ENCODE data around the gene CDK18. TPM values are rescaled to one million over a fixed set of nuclear protein-coding genes. Genes with fewer than 3 reads are reported as not detected.
"Not testable (repeated sequence)": the region's sequence is repeated elsewhere in the genome, so short reads cannot be mapped to it uniquely, and the experiment has no call there.

CDK18 gene
- total and polyA plus RNA-seq, 9 of the 15 experiments (the other 6 are each of a cell fraction or from before 2014, with no cell fraction given) = 0.05 to 0.69 (median 0.17) TPM; not detected in 2

- TF ChIP-seq ZNF121 (CRISPR knock-in tag; conservative IDR thresholded peaks at IDR 0.05) (peak; percentile 89), RBM25 (IDR thresholded peaks at IDR 0.05; ENCODE audit: low read depth, low read length, severe bottlenecking) (peak; percentile 17)
- POLR2A ChIA-PET = interaction anchor here (0.7 to 1.4 kb wide), 2 partner anchors 16 to 106 kb away, joined by 3 read pairs; no protein-coding TSS in a partner anchor
- H3K9ac ChIP-seq (ENCODE audit: insufficient read depth in 1 of 2, low read depth in 2 of 2, low read length in 2 of 2); H3K9me3 ChIP-seq (replicated peaks; ENCODE audit: control insufficient read depth, insufficient read depth, low read depth, low read length); intact Hi-C loops (cut with micrococcal nuclease); H3K4me1 ChIP-seq (replicated peaks in 1 of 2; ENCODE audit: control insufficient read depth in 2 of 2, insufficient read depth in 2 of 2, low read length in 2 of 2); H2AFZ ChIP-seq (ENCODE audit: low read depth, low read length); ATAC-seq; DNase-seq (ENCODE audit: extremely low read depth in 1 of 4, low spot score in 3 of 4); H3K79me2 ChIP-seq (ENCODE audit: control insufficient read depth, insufficient read depth, low read length); BruUV-seq (replicated peaks); H3K9me1 ChIP-seq (ENCODE audit: control insufficient read depth, insufficient read depth, low read length); H3K27ac ChIP-seq (ENCODE audit: extremely low read depth, low read depth, low read length); FAIRE-seq; H3K36me3 ChIP-seq (ENCODE audit: control insufficient read depth, insufficient read depth, low read length); H3K4me2 ChIP-seq (ENCODE audit: insufficient read depth, low read length); H3K4me3 ChIP-seq: not testable (repeated sequence)
- WGBS (ENCODE audit: insufficient coverage, low coverage, missing lambda C conversion rate) = 2% methylated on average over 11 of the region's 11 CpGs
- peaks cover 35% of the 10 kb centered on the region for H4K20me1 ChIP-seq (replicated peaks; ENCODE audit: control insufficient read depth, insufficient read depth, low read length)
- peaks cover 33 to 61% of the 10 kb centered on the region in 2 experiments for H3K27me3 ChIP-seq (ENCODE audit: control insufficient read depth in 2 of 2, insufficient read depth in 2 of 2, low read length in 2 of 2)
- CTCF ChIA-PET (ENCODE audit: low intra/inter-chr PET ratio) = interaction anchor here (3.8 kb wide), 1 partner anchor 86 kb away, joined by 36 read pairs; no protein-coding TSS in a partner anchor
- in situ Hi-C loops (cut with MboI) = loop anchor here (10.0 kb wide), 1 partner anchor 128 kb away; the partner anchor contains the start of gene KLHDC8A
Observed at GRCh38 chr1:205482587-205482986, 21.9 kb upstream of the CDK18 start.

DNA sequence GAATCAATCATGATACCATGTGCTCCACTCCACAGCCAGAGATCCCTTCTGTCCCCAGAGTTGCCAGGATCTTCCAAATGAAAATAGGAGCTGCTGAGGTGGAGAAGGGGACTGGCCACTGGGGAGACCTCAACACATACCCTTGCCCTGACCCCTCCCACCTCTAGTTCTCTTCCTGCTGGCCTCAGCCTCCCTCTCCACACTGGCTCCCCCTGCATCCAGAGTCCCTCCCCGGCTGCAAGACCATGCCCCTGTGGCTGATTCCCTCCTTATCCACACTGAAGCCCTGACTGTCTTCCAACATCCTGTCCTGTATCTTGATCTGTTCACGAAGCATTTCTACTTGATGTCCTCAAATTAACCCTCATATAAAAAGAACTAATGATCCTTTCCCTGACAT is 21.1 kb upstream of the CDK18 start:
- intact Hi-C loops (cut with micrococcal nuclease) = no loop called here
- TF ChIP-seq, protein P1, sequence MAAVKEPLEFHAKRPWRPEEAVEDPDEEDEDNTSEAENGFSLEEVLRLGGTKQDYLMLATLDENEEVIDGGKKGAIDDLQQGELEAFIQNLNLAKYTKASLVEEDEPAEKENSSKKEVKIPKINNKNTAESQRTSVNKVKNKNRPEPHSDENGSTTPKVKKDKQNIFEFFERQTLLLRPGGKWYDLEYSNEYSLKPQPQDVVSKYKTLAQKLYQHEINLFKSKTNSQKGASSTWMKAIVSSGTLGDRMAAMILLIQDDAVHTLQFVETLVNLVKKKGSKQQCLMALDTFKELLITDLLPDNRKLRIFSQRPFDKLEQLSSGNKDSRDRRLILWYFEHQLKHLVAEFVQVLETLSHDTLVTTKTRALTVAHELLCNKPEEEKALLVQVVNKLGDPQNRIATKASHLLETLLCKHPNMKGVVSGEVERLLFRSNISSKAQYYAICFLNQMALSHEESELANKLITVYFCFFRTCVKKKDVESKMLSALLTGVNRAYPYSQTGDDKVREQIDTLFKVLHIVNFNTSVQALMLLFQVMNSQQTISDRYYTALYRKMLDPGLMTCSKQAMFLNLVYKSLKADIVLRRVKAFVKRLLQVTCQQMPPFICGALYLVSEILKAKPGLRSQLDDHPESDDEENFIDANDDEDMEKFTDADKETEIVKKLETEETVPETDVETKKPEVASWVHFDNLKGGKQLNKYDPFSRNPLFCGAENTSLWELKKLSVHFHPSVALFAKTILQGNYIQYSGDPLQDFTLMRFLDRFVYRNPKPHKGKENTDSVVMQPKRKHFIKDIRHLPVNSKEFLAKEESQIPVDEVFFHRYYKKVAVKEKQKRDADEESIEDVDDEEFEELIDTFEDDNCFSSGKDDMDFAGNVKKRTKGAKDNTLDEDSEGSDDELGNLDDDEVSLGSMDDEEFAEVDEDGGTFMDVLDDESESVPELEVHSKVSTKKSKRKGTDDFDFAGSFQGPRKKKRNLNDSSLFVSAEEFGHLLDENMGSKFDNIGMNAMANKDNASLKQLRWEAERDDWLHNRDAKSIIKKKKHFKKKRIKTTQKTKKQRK (IDR thresholded peaks at IDR 0.05; ENCODE audit: borderline replicate concordance, low read depth, low read length) = no peak
- TF ChIP-seq SIN3B (IDR thresholded peaks at IDR 0.05; ENCODE audit: low read depth) = no peak

More for the DNA sequence above, 21.1 kb upstream of the CDK18 start:
- H3K9me1 ChIP-seq (ENCODE audit: control insufficient read depth, insufficient read depth, low read length) = no peaks in the 10 kb centered on the region
- in situ Hi-C loops (cut with MboI) = loop anchor here (10.0 kb wide), 1 partner anchor 129 kb away; the partner anchor contains the start of gene KLHDC8A
- H3K27ac ChIP-seq (ENCODE audit: extremely low read depth, low read depth, low read length) = no peak overlapping the region
- no peak overlapping the region for H3K9ac ChIP-seq (ENCODE audit: insufficient read depth in 1 of 2, low read depth in 2 of 2, low read length in 2 of 2)
- H3K36me3 ChIP-seq (ENCODE audit: control insufficient read depth, insufficient read depth, low read length) = no peaks in the 10 kb centered on the region
- H3K4me3 ChIP-seq = no peak overlapping the region
- peaks cover 35% of the 10 kb centered on the region for H4K20me1 ChIP-seq (replicated peaks; ENCODE audit: control insufficient read depth, insufficient read depth, low read length)
- ATAC-seq (no peak), FAIRE-seq (no peak), DNase-seq (ENCODE audit: extremely low read depth in 1 of 4, low spot score in 3 of 4) (no peak)
- no peak overlapping the region for H2AFZ ChIP-seq (ENCODE audit: low read depth, low read length)
- BruUV-seq (replicated peaks) = no TSS peak
- no peaks in the 10 kb centered on the region for H3K9me3 ChIP-seq (replicated peaks; ENCODE audit: control insufficient read depth, insufficient read depth, low read depth, low read length)
- peaks cover 0 to 4% of the 10 kb centered on the region in 2 experiments; a peak in 1 of 5 replicates for H3K4me1 ChIP-seq (replicated peaks in 1 of 2; ENCODE audit: control insufficient read depth in 2 of 2, insufficient read depth in 2 of 2, low read length in 2 of 2)
- no peak overlapping the region for H3K4me2 ChIP-seq (ENCODE audit: insufficient read depth, low read length)
- ChIA-PET POLR2A (interaction anchor here (1.4 to 1.6 kb wide), 2 partner anchors 17 to 34 kb away, joined by 3 read pairs; no protein-coding TSS in a partner anchor), CTCF (ENCODE audit: low intra/inter-chr PET ratio) (interaction anchor here (2.7 to 3.8 kb wide), 2 partner anchors 41 to 86 kb away, joined by 17 to 36 read pairs; no protein-coding TSS in a partner anchor)
- 0% methylated on average over 2 of the region's 2 CpGs for WGBS (ENCODE audit: insufficient coverage, low coverage, missing lambda C conversion rate)
- H3K79me2 ChIP-seq (ENCODE audit: control insufficient read depth, insufficient read depth, low read length) = no peaks in the 10 kb centered on the region
- H3K27me3 ChIP-seq (ENCODE audit: control insufficient read depth in 2 of 2, insufficient read depth in 2 of 2, low read length in 2 of 2) = peaks cover 33 to 56% of the 10 kb centered on the region in 2 experiments
